Transverse colon (tissue), 4 donors: ENCODE data around the gene KIF2C. TPM values are rescaled to one million over a fixed set of nuclear protein-coding genes. Genes with fewer than 3 reads are reported as not detected.

ENCODE experiments used
- DNase-seq: peaks from one replicate; pipeline ENCODE4 v3.0.0-alpha.2; 2019
- H3K27ac ChIP-seq, 4 donors: fragments of 200-600 bp; sonication (generic); 2 replicates each; pipeline ENCODE4 v1.5.1; 2016 to 2018; ENCODE audit warnings: inconsistent platforms in 4 of 4
- H3K27me3 ChIP-seq: fragments of 200-600 bp; sonication (generic); 2 replicates; pipeline ENCODE4 v1.5.1; 2017; ENCODE audit warnings: inconsistent platforms
- H3K36me3 ChIP-seq, 4 donors: fragments of 200-600 bp; sonication (generic); 2 replicates each; pipeline ENCODE4 v1.5.1; 2017 to 2019; ENCODE audit warnings: inconsistent platforms in 4 of 4
- H3K4me1 ChIP-seq, 4 donors: fragments of 200-600 bp; sonication (generic); 2 replicates each; pipeline ENCODE4 v1.5.1; 2017 to 2020; ENCODE audit warnings: inconsistent platforms in 4 of 4
- H3K4me3 ChIP-seq, 4 donors: fragments of 200-600 bp; sonication (generic); 1 replicate in 1 of 4; 2 replicates in 3 of 4; pipeline versions ENCODE4 v1.5.1 to v1.6.1; 2017 to 2019; ENCODE audit warnings: inconsistent platforms in 4 of 4
- H3K9me3 ChIP-seq, 2 donors: fragments of 200-600 bp; sonication (generic); 2 replicates each; pipeline ENCODE4 v1.5.1; 2017 to 2019; ENCODE audit warnings: inconsistent platforms in 2 of 2
- CTCF ChIP-seq, 5 experiments: fragments of 200-600 bp in 3 of 5; fragments of 450-650 bp in 2 of 5; sonication (generic) in 3 of 5; IDR thresholded peaks; 1 replicate in 2 of 5; 2 replicates in 3 of 5; pipeline ENCODE4 v1.5.1; 2016 to 2017; ENCODE audit warnings: antibody characterized with exemption in 5 of 5, inconsistent platforms in 3 of 5, mild to moderate bottlenecking in 2 of 5, moderate library complexity in 1 of 5
- EP300 ChIP-seq: sonication (generic); formaldehyde crosslinking; IDR thresholded peaks from one replicate; pipeline ENCODE4 v1.6.1; 2017; ENCODE audit warnings: antibody characterized with exemption, low read depth
- POLR2A ChIP-seq: fragments of 450-650 bp; IDR thresholded peaks from one replicate; pipeline ENCODE4 v1.6.1; 2016; ENCODE audit warnings: antibody characterized with exemption, mild to moderate bottlenecking, moderate library complexity
- POLR2AphosphoS5 ChIP-seq, 3 donors: sonication (generic); formaldehyde crosslinking; IDR thresholded peaks; one replicate each; pipeline ENCODE4 v1.6.1; 2016; ENCODE audit warnings: antibody characterized with exemption in 3 of 3
- WGBS, 2 donors: methylation state at CpG; one replicate each; pipeline ENCODE4 v1.1.5; 2018; ENCODE audit warnings: low coverage in 1 of 2; 5-methylcytosine and 5-hydroxymethylcytosine counted together
- in situ Hi-C, 4 donors: fragments of 200-750 bp; cut with MboI; loops; one replicate each; pipeline versions ENCODE4 v1.15.0 to v1.15.1; 2017; ENCODE audit warnings: low sequenced_read_pairs in 3 of 4, low pct_ligation_motif_present in 1 of 4, low pct_unique_long_range_greater_than_20kb in 1 of 4
- intact Hi-C: fragments of 100-400 bp; cut with DNase I; formaldehyde crosslinking; loops from one replicate; pipeline ENCODE4 v1.15.1; 2023; ENCODE audit warnings: low total_unique reads
- total RNA-seq, 4 donors: library from RNA; depleted of rRNA; stranded (reverse); fragments of >200 nt; gene quantifications; one replicate each; pipeline ENCODE4 v1.1.0, GENCODE V29; 2016

KIF2C gene
- total RNA-seq, 4 donors from 2014 or later, result 0.95 to 8.0 (median 1.9) TPM; not detected in 1

- Histone ChIP-seq H3K36me3 (peaks cover 0 to 8% (median 0%) of the 10 kb centered on the region in 4 donors), H3K27ac (peak overlapping the region in 2 of 4 donors; percentile 9 to 14), H3K4me3 (peak overlapping the region; percentile 32 to 47 (median 40)), H3K27me3 (no peaks in the 10 kb centered on the region), H3K4me1 (peaks cover 11 to 29% (median 22%) of the 10 kb centered on the region in 4 donors), H3K9me3 (no peaks in the 10 kb centered on the region)
- no peak for DNase-seq
- 50 to 56% methylated on average over 1 to 8 of the region's 8 CpGs for WGBS, 2 donors
- in situ Hi-C loops, result loop anchor here in 2 of 4 donors (25.0 kb wide), 2 partner anchors 229 to 529 kb away; partner anchors contain the start of genes HECTD3 (in 1 of the 2) and UROD (in 1 of the 2)
- intact Hi-C loops, result loop anchor here (10.0 kb wide), 1 partner anchor 51 kb away; no protein-coding TSS in a partner anchor
- TF ChIP-seq CTCF (IDR thresholded peaks at IDR 0.05) (no peak), POLR2A (no peak), POLR2AphosphoS5 (IDR thresholded peaks at IDR 0.05) (no peak), EP300 (no peak)
Observed at GRCh38 chr1:44783697-44784093, 44.1 kb downstream of the KIF2C start.

DNA sequence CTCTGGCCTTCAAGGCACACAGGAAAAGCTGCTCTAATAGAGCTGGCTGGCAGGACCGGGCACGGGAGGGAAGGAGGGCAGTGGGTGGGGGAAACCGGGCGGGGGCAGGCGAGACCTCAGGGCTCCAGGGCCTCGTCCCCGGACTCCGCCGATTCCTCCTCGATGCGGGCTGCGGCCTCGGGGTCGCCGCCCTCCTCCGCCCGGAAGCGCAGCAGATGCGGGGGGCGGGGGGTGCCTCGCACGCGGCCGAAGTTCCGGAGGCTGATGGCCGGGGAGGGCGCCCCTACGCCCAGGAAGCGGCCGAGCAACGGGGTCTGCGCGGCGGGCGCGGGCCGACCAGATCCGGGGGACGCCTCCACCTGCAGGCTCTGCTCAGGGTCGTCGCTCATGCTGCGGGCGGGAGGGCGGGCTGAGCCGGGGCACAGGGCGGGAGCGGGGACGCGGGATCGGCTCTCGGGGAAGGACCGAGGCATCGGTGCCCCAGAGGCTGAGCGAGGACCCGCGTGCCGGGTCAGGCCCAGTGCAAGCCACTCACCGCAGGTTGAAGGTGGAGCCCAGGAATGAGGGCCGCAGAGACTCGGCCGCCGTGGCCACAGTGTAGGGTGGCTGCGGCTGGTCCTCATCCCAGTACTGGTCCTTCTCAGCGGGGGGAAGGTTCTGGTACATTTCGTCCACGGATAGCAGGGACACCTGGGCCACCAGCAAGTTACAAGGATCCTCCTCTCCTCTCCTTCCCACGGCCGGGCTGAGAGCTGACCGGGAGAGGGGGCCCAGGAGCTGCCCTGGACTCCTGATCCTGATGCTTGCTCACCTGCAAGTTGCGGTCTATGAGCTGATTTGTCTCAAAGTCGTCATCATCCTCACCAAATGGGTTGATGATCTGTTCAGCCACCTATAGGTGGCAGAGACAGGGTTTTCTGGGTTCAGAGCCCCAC is 44.7 kb downstream of the KIF2C start:
- peaks cover 11 to 29% (median 22%) of the 10 kb centered on the region in 4 donors for H3K4me1 ChIP-seq
- peak overlapping the region; percentile 32 to 47 (median 40) for H3K4me3 ChIP-seq
- peak; percentile 32 for DNase-seq
- peak overlapping the region in 2 of 4 donors; percentile 9 to 14 for H3K27ac ChIP-seq
- in situ Hi-C loops (loop anchor here in 2 of 4 donors (25.0 kb wide), 2 partner anchors 228 to 528 kb away; partner anchors contain the start of genes HECTD3 (in 1 of the 2) and UROD (in 1 of the 2)), intact Hi-C loops (loop anchor here (10.0 kb wide), 1 partner anchor 50 kb away; no protein-coding TSS in a partner anchor)
- no peaks in the 10 kb centered on the region for H3K9me3 ChIP-seq
- WGBS, 2 donors, result 6% methylated on average over 61 of the region's 71 CpGs; no CpG with 5 or more reads in 1 of the 2 donors
- TF ChIP-seq POLR2AphosphoS5 (IDR thresholded peaks at IDR 0.05), result no peak
- no peak for TF ChIP-seq EP300
- TF ChIP-seq POLR2A, result no peak
- TF ChIP-seq CTCF (IDR thresholded peaks at IDR 0.05), result no peak
- H3K27me3 ChIP-seq, result no peaks in the 10 kb centered on the region
- peaks cover 0 to 3% (median 0%) of the 10 kb centered on the region in 4 donors for H3K36me3 ChIP-seq

DNA sequence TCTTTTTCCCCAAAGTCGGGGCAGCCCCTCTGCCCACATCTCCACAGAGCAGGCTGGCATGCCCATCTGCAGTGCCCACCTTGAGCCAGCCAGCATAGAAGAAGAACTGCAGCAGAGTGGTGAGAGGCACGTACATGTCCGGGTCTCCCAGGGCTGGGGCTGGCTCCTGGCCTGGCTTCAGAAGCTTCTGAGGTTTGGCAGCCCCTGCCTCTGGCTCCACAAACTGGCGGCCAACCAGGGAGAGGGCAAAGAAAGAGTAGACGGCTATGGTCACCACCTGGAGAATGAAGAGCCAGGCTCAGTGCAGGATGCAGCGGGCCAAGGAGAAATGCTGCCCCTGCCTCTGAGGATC is 45.4 kb downstream of the KIF2C start:
- H3K36me3 ChIP-seq, result no peaks in the 10 kb centered on the region
- no peaks in the 10 kb centered on the region for H3K27me3 ChIP-seq
- H3K4me3 ChIP-seq, result no peak overlapping the region
- peaks cover 11 to 29% (median 22%) of the 10 kb centered on the region in 4 donors for H3K4me1 ChIP-seq
- H3K27ac ChIP-seq, result no peak overlapping the region
- 88% methylated on average over 6 of the region's 6 CpGs; no CpG with 5 or more reads in 1 of the 2 donors for WGBS, 2 donors
- intact Hi-C loops, result loop anchor here (10.0 kb wide), 1 partner anchor 50 kb away; no protein-coding TSS in a partner anchor
- no peak for DNase-seq
- TF ChIP-seq POLR2A, result no peak
- no peak for TF ChIP-seq EP300
- no peak for TF ChIP-seq CTCF (IDR thresholded peaks at IDR 0.05)
- TF ChIP-seq POLR2AphosphoS5 (IDR thresholded peaks at IDR 0.05), result no peak
- in situ Hi-C loops, result loop anchor here in 2 of 4 donors (25.0 kb wide), 2 partner anchors 227 to 527 kb away; partner anchors contain the start of genes HECTD3 (in 1 of the 2) and UROD (in 1 of the 2)
- no peaks in the 10 kb centered on the region for H3K9me3 ChIP-seq
